MV-4-11 (cell line): ENCODE measurements around the gene GNB5.
A peak's percentile ranks its signal among the peaks of the same experiment; 100 is the strongest.
"Not testable (repeated sequence)": the region's sequence is repeated elsewhere in the genome, so short reads cannot be mapped to it uniquely, and the experiment has no call there.

Experiments used
- DNase-seq: peaks from one replicate; lab custom pipeline; 2025; lab: John Stamatoyannopoulos, UW

The GNB5 gene

GRCh38 chr15:52093539-52094510 lies 97.4 kb downstream of the GNB5 start:
- DNase-seq: peak; percentile 49

- peak; percentile 26 for DNase-seq
Observed at GRCh38 chr15:52093167-52093538, 98.0 kb downstream of the GNB5 start.

GRCh38 chr15:52090193-52090592 lies 101.0 kb downstream of the GNB5 start:
- no peak for DNase-seq

GRCh38 chr15:52086011-52086786 lies 105.0 kb downstream of the GNB5 start:
- peak; percentile 96 for DNase-seq

GRCh38 chr15:52085299-52085698 lies 105.9 kb downstream of the GNB5 start:
- DNase-seq: no peak

GRCh38 chr15:52083603-52084002 lies 107.6 kb downstream of the GNB5 start:
- no peak for DNase-seq

- DNase-seq: not testable (repeated sequence)
Observed at GRCh38 chr15:52083037-52083359, 108.2 kb downstream of the GNB5 start.

GRCh38 chr15:52082197-52083036 lies 108.8 kb downstream of the GNB5 start:
- peak; percentile 96 for DNase-seq

- no peak for DNase-seq
Observed at GRCh38 chr15:52080706-52081392, 110.3 kb downstream of the GNB5 start.

- no peak for DNase-seq
Observed at GRCh38 chr15:52080031-52080430, 111.2 kb downstream of the GNB5 start.

GRCh38 chr15:52078876-52079700 lies 112.1 kb downstream of the GNB5 start:
- DNase-seq: peak; percentile 60

GRCh38 chr15:52078197-52078875 lies 112.9 kb downstream of the GNB5 start:
- no peak for DNase-seq

GRCh38 chr15:52076889-52077781 lies 114.1 kb downstream of the GNB5 start:
- DNase-seq: peak; percentile 44

GRCh38 chr15:52071570-52071969 lies 119.6 kb downstream of the GNB5 start:
- no peak for DNase-seq

- no peak for DNase-seq
Observed at GRCh38 chr15:52069559-52069958, 121.6 kb downstream of the GNB5 start.

- DNase-seq: no peak
Observed at GRCh38 chr15:52068004-52068615, 123.1 kb downstream of the GNB5 start.

- DNase-seq: no peak
Observed at GRCh38 chr15:52067545-52067926, 123.7 kb downstream of the GNB5 start.

- DNase-seq: no peak
Observed at GRCh38 chr15:52066842-52067544, 124.2 kb downstream of the GNB5 start.
